HG03432 (cell line): ENCODE results near the gene TNFSF9.
A peak's percentile ranks its signal among the peaks of the same experiment; 100 is the strongest.
"Not testable (repeated sequence)": the region's sequence is repeated elsewhere in the genome, so short reads cannot be mapped to it uniquely, and the experiment has no call there.

Source experiments
- ATAC-seq: cut with Tn5 transposase; IDR thresholded peaks from one replicate; pipeline ENCODE4 v1.9.1; 2021; ENCODE audit warnings: mild to moderate bottlenecking, moderate library complexity; ENCODE audit not compliant: unreplicated experiment

Gene TNFSF9

DNA sequence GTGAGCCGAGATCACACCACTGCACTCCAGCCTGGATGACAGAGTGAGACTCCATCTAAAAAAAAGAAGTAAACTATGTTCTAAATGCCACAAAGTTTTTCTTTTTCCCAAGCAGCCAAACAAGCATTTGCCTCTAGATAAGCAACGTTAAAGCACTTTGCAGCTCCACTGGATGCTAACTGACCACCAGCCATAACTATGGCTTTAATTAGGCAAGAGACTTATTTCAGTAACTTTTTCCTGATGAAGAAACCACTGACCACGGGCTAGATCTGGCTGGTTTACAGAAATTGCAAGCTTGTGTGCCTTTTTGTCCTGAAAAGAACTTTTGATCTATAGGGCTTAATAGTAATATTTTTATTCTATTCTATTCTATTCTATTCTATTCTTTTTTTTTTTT is 38.0 kb downstream of the TNFSF9 start:
- ATAC-seq = no peak

DNA sequence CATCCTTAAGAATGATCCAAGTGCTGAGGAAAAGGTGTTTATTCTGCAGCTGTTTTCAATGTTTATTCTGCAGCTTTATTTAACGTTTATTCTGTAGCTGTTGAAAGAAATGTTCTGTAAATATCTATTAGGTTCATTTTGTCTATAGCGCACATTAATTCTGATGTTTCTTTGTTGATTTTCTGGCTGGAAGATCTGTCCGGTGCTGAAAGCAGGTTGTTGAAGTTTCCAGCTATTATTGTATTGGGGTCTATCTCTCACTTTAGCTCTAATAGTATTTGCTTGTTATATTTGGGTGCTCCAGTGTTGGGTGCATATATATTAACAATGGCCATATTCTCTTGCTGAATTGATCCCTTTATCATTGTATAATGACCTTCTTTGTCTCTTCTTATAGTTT is 39.9 kb downstream of the TNFSF9 start:
- no peak for ATAC-seq

DNA sequence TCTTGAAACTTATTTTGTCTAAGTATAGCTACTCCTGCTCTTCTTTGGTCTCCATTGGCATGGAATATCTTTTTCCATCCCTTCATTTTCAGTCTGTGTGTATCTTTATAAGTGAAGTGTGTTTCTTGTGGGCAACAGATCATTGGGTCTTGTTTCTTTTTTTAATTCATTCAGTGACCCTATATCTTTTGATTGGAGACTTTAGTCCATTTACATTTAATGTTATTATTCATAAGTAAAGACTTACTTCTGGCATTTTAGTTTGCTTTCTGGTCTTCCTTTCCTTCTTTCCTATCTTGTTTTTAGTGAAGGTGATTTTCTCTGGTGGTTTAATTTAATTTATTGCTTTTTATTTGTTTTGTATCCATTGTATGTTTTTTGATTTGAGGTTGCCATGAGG is 40.3 kb downstream of the TNFSF9 start:
- ATAC-seq = no peak

DNA sequence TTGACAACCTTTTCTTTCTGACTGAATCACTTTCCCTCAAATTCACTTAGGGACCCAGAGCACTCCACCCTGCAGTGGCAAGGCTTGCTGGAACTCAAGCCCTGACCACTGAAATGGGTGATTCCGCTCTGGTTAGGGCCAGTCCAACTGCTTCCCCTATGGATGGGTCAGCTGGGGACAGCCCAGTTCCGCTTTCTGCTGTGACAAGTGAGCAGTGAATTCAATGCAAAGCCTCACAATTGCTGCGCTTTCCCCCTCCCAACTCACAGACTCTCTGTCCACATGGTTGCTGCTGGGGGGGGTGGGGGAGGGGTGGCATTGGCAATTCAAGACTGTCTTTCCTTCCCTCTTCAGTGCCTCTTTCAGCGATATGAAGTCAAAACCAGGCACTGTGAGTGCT is 41.4 kb downstream of the TNFSF9 start:
- no peak for ATAC-seq

DNA sequence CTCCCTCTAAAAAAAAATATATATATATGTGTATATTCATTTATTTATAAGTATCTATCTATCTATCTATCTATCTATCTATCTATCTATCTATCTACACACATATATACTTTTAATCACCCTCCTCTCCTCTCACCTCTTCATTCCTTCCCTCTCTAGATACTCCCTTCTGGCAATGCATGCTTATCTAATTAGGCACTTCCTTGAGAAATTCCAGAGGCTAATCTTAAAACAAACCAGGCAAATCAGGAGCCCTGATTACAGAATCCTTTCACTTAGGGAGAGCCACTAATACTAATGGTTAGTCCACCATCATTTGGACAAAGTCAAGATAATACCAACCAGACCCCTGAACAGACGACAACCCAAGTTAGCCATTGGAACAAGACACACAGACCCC is 42.5 kb downstream of the TNFSF9 start:
- ATAC-seq = no peak

DNA sequence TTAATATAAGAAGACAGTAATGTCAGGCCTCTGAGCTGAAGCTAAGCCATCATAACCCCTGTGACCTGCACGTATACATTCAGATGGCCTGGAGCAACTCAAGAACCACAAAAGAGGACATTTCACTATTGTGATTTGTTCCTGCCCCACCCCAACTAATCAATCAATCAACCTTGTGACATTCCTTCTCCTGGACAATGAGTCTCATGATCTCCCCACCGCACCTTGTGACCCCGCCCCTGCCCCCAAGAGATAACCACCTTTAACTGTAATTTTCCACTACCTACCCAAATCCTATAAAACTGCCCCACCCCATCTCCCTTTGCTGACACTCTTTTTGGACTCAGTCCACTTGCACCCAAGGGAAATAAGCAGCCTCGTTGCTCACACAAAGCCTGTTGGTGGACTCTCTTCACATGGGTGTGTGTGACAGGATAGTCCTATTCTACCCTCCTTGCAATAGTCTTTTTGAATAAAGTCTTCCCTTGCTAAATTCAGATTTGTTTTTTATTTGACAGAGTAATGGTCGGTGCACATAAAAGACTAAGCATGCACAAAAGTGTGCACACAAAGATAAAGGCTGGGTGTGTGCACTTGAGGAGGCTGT is 46.1 kb downstream of the TNFSF9 start:
- ATAC-seq = peak; percentile 14

DNA sequence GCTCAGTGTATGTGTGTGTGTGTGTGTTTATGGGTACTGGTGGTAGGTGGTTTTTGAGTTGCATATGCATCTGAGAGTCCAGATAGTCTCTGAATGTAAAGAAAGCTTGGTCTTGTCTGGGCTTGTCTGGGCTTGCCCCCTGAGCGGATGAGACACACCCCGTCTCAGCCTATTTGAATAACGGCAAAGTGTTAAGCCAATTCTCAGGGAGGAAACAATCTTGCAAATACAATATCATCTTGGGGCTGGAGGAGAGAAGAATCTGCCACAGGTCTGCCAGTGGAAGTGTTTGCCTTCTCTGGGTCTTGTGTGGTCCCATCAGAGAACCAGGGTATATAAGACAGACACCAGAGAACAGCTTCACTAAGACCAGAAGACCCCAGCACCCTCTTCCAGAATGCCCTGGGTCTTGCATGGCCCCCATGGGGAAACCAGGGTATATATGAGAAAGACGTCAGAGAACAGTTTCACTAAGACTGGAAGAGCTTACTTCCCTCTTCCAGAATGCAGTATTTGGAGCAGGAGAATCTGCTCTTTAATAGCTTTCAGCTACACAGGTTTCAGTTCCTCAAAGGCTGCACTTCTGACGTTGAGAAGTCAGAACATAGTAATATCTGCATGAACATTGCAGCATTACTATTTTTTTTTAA is 46.8 kb downstream of the TNFSF9 start:
- peak; percentile 76 for ATAC-seq

DNA sequence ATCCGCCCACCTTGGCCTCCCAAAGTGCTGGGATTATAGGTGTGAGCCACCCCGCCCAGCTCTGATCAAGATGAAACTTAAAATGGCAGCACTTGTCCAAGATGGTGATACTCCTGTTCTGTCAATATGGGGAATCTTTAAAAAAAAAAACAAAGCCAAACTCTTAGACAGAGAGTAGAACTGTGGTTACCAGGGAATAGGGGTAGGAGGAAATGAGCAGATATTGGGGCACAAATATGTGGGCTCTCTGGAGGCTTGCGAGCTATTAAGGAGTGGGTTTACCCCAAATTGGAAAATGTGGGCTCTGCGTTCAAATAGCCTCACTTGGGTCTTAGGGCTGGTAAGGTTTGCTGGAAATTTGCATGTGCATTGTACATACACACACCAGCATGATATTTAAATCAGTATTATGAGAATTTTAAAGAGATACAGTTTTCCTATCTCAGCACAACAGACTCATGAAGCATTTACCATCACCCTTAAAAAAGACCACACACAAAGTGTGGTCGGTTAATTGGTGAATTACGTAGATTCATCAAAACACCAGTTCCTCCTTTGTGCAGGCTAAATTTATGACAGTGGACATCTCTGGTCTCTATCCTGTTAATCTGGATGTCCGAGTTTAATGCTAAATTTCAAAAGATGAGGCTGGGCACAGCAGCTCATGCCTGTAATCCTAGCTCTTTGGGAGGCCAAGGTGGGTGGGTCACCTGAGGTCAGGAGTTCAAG is 48.8 kb downstream of the TNFSF9 start:
- no peak for ATAC-seq

DNA sequence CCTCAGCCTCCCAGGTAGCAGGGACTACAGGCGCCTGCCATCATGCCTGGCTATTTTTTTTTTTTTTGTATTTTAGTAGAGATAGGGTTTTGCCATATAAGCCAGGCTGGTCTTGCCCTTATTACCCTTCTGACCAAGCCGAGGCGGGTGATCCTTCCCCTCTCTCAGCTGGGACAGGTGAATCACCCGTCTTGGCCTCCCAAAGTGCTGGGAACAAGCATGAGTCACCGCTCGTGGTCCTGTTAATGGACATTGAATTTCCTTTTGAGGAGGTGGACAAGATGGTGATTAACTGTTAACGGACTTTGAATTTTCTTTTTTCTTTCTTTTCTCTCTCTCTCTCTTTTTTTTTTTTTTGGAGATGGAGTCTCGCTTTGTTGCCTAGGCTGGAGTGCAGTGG is 49.5 kb downstream of the TNFSF9 start:
- no peak for ATAC-seq

DNA sequence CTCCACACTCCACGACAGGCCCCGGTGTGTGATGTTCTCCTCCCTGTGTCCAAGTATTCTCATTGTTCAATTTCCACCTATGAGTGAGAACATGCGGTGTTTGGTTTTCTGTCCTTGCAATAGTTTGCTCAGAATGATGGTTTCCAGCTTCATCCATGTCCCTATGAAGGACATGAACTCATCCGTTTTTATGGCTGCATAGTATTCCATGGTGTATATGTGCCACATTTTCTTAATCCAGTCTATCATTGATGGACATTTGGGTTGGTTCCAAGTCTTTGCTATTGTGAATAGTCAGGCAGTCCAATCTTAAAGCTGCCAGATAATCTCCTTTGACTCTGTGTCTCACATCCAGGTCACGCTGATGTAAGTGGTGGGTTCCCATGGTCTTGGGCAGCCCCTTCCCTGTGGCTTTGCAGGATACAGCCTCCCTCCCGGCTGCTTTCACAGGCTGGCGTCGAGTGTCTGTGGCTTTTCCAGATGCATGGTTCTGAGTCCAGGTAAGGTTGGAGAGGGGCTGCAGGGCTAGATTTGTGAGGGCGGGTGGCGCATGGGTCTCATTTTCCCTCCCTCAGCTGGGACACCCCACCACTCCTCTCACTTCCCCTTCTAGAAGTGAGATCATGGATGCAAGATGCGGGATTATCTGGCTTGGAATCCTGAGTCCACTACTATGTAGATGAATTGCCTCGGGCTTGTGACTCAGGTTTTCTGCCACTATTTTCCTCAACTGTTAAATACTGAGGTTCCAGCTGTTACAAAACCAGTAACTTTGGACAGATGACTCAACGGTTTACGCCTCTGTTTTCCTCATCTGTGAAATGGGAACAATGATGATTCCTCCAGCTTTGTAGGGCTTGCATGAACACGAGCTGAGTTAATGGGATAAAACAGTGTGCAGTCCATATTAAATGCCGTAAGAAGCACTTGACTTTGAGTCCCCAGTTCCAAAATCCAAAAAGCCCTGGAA is 52.0 kb downstream of the TNFSF9 start:
- not testable (repeated sequence) for ATAC-seq
